Activated naive CD8-positive, alpha-beta T cell (primary cell): Measurements from ENCODE around the gene M1AP.

Experiments used
- H3K27ac Mint-ChIP-seq: one replicate; pipeline ENCODE4 v1.8.0; 2021; ENCODE audit warnings: mixed read lengths
- H3K27me3 Mint-ChIP-seq: one replicate; pipeline ENCODE4 v1.8.0; 2021; ENCODE audit warnings: mixed read lengths
- H3K36me3 Mint-ChIP-seq: one replicate; pipeline ENCODE4 v1.8.0; 2021; ENCODE audit warnings: mixed read lengths
- H3K4me1 Mint-ChIP-seq: one replicate; pipeline ENCODE4 v1.8.0; 2021; ENCODE audit warnings: low read depth, mixed read lengths
- H3K4me3 Mint-ChIP-seq: one replicate; pipeline ENCODE4 v1.8.0; 2021; ENCODE audit warnings: mild to moderate bottlenecking, mixed read lengths
- H3K9me3 Mint-ChIP-seq: one replicate; pipeline ENCODE4 v1.8.0; 2021; ENCODE audit warnings: low read depth, mixed read lengths

M1AP gene

DNA sequence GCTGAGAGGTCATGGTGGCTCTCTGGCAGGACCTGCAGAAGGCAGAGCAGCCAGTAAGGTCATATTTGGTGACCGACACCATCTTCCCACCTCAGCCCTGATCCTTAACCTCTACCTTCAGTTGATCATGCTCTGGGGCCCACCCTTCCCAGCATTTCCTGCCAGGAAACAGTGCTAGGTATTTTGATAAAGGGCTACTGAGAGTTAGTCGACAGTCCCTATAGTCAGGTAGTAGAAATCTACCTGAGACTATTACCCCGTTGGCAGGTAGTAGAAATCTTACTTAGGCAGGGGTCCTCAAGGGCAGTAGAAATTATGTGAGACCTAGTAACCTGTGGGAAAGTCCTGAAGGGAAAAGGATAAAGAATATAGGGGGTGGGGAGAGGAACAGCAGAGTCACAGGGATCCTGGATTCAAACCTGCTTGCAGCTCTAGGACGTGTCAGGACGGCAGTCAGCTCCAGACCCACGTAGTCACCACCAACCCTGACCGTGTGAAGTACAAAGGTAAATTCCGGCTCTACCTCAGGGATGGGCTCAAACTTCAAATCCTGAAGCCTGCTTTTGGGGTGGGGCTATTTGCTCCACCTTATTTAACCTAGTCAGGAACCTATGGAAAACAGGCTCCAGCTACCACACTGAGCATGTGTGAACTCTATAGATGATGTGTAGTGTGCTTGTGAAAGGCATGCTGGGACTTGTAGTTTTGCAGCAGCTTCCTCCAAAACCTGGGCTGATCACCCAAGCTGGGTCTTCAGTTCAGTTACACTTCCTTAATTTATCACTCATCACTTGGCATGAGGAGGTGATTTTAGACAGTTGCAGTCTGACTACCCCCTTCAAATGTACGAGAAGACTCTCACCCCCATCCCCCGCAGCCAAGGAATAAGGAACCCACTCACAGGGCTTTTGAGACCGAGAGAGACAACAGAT lies 122.1 kb downstream of the M1AP start, which contains the start of gene DQX1:
Gene DQX1 (minus strand): TSS at position 515 of the 932 bp plus-strand sequence. CDS start 502 bp downstream, at position 13.
- Mint-ChIP-seq H3K36me3 (peaks cover 16% of the 10 kb centered on the region), H3K27ac (peak within 1 kb of the TSS; percentile 34), H3K4me3 (peak within 1 kb of the TSS; percentile 98), H3K4me1 (peaks cover 22% of the 10 kb centered on the region), H3K27me3 (no peaks in the 10 kb centered on the region), H3K9me3 (no peaks in the 10 kb centered on the region)

DNA sequence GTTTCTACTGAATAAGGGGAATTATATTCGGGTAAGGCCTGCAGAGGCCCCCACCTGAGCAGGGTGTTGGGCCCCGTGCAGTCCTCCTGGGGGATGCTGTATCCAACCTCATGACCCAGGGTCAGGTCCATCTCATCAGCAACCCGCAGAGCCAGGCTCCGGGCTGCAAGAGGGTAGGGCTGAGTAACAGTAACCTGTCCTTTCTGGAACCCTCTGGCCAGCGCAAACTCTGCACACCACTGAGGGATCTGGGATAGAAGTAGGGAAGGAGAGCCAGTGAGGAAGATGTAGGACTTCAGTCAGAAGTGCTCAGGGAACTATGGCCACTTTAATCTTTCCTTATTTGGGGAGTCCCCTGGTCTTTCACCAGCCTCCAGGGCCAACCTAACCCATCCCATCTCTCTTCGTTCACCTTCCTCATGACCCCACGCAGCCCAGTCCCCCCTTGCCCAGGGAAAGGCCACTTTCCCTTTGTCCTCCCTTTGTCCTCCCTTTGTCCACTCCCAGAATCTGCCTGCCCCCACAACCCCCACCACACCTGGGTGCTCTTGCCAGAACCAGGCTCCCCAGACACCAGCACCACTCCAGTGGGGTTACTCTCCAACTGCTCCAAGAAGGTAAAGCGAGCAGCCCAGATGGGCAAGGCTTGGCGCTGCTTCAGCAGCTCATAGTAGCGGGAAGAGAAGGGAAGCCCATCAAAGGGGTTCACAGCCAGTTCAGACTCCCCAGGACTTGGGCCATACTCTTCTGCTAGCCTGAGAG lies 123.0 kb downstream of the M1AP start:
- Mint-ChIP-seq H3K9me3 (no peaks in the 10 kb centered on the region), H3K4me3 (no peak overlapping the region), H3K27ac (no peak overlapping the region), H3K27me3 (peaks cover 4% of the 10 kb centered on the region), H3K36me3 (peaks cover 16% of the 10 kb centered on the region), H3K4me1 (peaks cover 16% of the 10 kb centered on the region)

DNA sequence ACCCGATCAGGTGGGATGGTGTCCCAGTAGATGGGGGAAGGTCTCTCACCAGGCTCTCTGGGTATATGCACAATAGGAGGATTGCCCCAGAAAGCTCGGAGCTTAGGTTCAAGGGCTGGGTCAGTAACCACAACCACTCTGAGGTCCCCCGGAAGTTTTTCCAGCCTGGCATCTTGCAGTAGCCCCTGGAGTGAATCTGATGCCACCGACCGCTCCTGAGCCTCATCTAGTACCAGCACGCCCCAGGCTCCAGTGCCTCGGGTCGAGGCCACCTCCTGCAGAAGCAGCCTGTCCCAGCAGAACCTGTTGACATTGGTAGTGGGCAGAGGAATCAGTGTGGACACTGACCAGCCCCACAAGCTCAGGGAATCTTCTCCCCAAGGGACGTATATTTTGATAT lies 124.1 kb downstream of the M1AP start:
- no peak overlapping the region for H3K4me3 Mint-ChIP-seq
- H3K9me3 Mint-ChIP-seq: no peaks in the 10 kb centered on the region
- H3K27me3 Mint-ChIP-seq: peaks cover 13% of the 10 kb centered on the region
- peaks cover 16% of the 10 kb centered on the region for H3K4me1 Mint-ChIP-seq
- H3K27ac Mint-ChIP-seq: no peak overlapping the region
- H3K36me3 Mint-ChIP-seq: peaks cover 16% of the 10 kb centered on the region

- peaks cover 26% of the 10 kb centered on the region for H3K27me3 Mint-ChIP-seq
- peaks cover 10% of the 10 kb centered on the region for H3K36me3 Mint-ChIP-seq
- H3K4me3 Mint-ChIP-seq: no peak overlapping the region
- H3K27ac Mint-ChIP-seq: no peak overlapping the region
- H3K4me1 Mint-ChIP-seq: peaks cover 10% of the 10 kb centered on the region
- no peaks in the 10 kb centered on the region for H3K9me3 Mint-ChIP-seq
These were observed 125.6 kb downstream of the M1AP start for GRCh38 chr2:74522516-74522915.

DNA sequence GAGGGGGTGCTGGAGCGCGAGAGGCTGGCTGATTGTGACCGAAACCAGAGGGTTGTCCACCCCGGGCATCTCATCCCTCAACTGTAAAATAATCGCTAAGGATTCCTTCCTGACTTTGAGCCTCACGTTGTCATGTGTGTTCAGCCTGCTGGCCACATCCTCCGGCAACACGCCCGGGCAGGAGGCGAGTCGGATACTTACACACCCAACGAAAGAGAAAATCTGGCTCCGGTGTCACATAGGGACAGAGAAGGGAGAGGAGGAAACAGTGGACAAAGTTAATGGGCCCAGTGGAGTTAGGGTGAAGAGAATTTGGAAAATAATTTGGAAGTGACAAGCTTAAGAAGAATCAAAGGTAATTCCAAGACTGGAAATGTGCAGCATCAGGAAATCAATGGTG lies 131.5 kb downstream of the M1AP start:
- Mint-ChIP-seq H3K27me3 (peaks cover 50% of the 10 kb centered on the region), H3K36me3 (no peaks in the 10 kb centered on the region), H3K27ac (no peak overlapping the region), H3K9me3 (no peaks in the 10 kb centered on the region), H3K4me1 (peaks cover 14% of the 10 kb centered on the region), H3K4me3 (peak overlapping the region; percentile 76)

DNA sequence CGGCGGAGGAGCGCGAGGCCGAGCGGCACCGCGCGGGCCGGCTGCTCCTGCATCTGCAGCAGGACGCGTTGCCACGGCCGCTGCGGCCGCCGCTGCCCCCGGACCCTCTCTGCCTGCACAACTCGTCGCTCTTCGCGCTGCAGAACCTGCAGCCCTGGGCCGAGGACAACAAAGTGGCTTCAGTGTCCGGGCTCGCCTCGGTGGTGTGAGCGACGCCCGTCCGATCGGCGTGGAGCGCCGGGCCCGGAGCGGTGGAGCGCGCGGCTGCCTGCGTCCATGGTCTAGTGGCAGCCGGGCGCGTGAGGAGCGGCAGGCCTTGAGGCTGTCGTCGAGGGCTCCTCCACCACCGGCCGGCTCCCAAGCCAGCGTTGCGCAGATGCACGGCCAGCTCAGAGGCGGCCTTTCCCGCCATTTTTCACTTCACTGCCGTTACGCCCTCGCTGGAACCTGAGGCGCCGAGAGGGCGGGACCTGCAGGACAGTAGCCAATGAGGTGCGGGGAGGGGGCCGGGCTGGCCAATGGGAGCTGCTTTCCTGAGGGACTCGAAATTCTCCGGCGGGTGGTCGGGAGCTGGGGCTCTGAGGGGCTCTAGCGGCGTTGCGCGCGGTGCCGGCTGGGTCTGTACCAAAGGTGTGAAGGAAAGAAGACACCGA lies 132.0 kb downstream of the M1AP start:
- H3K27me3 Mint-ChIP-seq: peaks cover 52% of the 10 kb centered on the region
- no peak overlapping the region for H3K27ac Mint-ChIP-seq
- peaks cover 14% of the 10 kb centered on the region for H3K4me1 Mint-ChIP-seq
- H3K9me3 Mint-ChIP-seq: no peaks in the 10 kb centered on the region
- H3K36me3 Mint-ChIP-seq: no peaks in the 10 kb centered on the region
- H3K4me3 Mint-ChIP-seq: peak overlapping the region; percentile 76

- Mint-ChIP-seq H3K9me3 (no peaks in the 10 kb centered on the region), H3K27me3 (peaks cover 52% of the 10 kb centered on the region), H3K27ac (no peak overlapping the region), H3K4me1 (peaks cover 14% of the 10 kb centered on the region), H3K36me3 (no peaks in the 10 kb centered on the region), H3K4me3 (peak overlapping the region; percentile 65)
These were observed 132.7 kb downstream of the M1AP start for GRCh38 chr2:74515271-74515980.

DNA sequence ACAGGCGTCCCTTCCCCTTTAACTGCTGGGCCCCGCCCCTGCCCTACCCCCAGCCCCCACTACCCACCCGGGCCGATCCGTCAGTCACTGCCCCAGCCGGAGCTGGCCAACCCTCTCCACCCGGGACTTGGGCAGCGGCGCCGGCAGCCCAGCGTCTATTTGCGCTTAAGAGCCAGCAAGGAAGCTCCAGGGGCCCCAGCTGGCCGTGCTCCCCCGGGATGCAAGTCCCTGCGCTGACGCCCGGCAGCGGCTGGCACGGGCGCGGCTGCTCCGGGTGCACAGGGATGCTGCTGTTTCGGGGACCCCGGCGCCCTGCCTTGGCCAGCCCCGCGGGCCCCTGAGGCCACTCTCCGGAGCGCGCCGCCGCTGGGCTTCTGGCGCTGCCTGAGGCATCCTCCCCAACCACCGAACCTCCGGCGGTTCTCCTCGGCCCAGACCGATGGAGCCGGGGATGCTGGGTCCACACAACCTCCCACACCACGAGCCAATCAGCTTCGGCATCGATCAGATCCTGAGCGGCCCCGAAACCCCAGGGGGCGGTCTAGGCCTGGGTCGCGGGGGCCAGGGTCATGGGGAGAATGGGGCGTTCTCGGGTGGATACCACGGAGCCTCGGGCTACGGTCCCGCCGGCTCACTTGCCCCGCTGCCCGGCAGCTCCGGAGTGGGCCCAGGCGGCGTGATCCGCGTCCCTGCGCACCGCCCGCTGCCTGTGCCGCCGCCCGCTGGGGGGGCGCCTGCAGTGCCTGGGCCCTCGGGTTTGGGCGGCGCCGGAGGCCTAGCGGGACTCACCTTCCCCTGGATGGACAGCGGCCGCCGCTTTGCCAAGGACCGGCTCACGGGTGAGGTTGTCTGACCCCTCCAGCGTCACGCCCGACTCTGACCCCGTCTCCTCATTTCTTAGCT lies 133.5 kb downstream of the M1AP start, which contains the start of gene TLX2:
Gene TLX2 (plus strand): TSS at position 83 of the 903 bp plus-strand sequence. CDS start 357 bp downstream, at position 440.
- peaks cover 46% of the 10 kb centered on the region for H3K27me3 Mint-ChIP-seq
- no peaks in the 10 kb centered on the region for H3K9me3 Mint-ChIP-seq
- H3K27ac Mint-ChIP-seq: no peak within 1 kb of the TSS
- no peaks in the 10 kb centered on the region for H3K36me3 Mint-ChIP-seq
- H3K4me1 Mint-ChIP-seq: peaks cover 14% of the 10 kb centered on the region
- peak within 1 kb of the TSS; percentile 65 for H3K4me3 Mint-ChIP-seq

DNA sequence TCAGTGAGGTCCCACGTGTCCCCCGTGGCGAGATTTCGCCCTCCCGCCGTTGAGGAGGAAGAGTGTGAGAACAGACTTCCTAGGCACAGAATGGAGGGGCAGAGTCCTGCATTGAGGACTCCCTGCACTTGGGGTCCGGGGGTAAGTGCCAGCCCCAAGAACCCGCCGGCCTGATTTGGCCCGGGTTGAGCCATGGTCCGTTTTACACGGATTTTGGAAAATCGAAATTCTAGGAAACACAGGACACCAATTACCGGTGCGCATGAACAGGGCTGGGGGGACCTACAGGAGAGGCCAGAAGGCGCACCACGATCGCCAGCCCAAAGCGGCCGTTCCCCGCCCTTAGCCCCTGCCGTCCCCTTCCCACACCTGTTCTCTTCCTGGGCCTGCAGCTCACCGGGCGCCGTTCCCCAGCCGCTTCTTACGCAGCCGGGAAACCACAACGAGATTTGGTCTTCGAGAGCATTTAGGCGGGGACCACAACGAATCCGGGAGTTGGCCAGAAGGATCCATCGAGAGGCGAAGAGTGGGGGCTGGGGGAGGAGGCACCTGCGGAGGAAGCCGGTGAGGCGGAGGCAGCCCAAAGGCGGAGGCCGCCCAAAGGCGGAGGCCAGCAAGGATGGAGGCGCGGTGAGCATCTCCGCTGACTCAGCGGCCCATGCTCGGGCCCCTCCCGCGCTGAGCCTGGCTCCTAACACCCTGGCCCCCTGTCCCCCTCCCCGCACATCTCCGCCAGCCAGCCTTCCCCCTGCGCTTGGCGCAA lies 134.3 kb downstream of the M1AP start:
- Mint-ChIP-seq H3K36me3 (no peaks in the 10 kb centered on the region), H3K4me3 (peak overlapping the region; percentile 35), H3K27me3 (peaks cover 40% of the 10 kb centered on the region), H3K27ac (no peak overlapping the region), H3K4me1 (peaks cover 16% of the 10 kb centered on the region), H3K9me3 (no peaks in the 10 kb centered on the region)

DNA sequence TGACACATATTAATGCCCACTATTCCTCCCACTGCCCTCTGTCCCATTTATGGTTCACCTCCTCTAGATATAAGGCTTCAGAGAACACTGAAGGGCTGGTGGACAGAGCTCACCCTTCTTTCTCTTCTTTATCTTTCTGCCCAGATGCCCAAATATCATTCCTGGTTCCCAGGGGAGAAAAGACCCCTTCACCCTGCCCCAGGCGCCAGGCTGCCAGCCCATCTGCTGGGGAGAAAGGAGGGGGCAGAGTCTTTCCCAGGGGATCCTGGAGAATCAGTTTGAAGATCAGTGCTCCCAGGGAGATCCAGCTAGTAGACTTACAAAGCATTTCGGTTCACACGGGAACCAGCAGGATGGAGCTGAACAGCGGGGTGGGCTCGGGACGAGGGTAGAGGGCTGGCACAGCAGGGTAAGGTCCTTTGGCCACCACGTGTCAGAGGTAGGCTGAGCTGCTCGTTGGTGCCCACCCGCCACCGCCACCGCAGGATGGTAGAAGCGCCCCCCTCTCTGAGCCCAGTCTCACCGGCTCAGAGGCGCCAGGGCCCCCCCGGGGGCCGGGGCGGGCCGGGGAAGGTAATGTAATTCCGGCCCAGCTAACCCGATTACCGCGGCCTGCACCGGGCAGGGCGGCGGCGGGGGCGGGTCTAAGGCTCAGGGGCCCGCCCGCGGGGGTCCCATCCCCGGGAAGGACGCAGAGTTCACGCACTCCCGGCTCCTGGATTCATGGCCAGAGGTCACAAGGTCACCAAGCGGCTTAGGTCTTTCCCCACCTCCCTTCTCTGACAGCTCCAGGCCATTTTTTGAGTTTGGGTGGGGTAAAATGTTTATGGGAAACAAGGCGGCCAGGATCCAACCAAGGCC lies 135.2 kb downstream of the M1AP start:
- H3K4me1 Mint-ChIP-seq: peaks cover 24% of the 10 kb centered on the region
- peaks cover 33% of the 10 kb centered on the region for H3K27me3 Mint-ChIP-seq
- H3K27ac Mint-ChIP-seq: no peak overlapping the region
- no peaks in the 10 kb centered on the region for H3K9me3 Mint-ChIP-seq
- peak overlapping the region; percentile 35 for H3K4me3 Mint-ChIP-seq
- H3K36me3 Mint-ChIP-seq: no peaks in the 10 kb centered on the region

GRCh38 chr2:74511104-74511989 lies 136.8 kb downstream of the M1AP start:
- H3K4me3 Mint-ChIP-seq: no peak overlapping the region
- peaks cover 32% of the 10 kb centered on the region for H3K4me1 Mint-ChIP-seq
- no peak overlapping the region for H3K27ac Mint-ChIP-seq
- peaks cover 22% of the 10 kb centered on the region for H3K27me3 Mint-ChIP-seq
- peaks cover 5% of the 10 kb centered on the region for H3K36me3 Mint-ChIP-seq
- no peaks in the 10 kb centered on the region for H3K9me3 Mint-ChIP-seq
